K562 (cell line): ENCODE measurements around the gene HOXC10. TPM values are rescaled to one million over a fixed set of nuclear protein-coding genes. Genes with fewer than 3 reads are reported as not detected.

Experiments
- ATAC-seq: fragments of 200-7000 bp; cut with Tn5 transposase; 3 replicates; pipeline ENCODE4 v1.9.1; 2020; ENCODE audit warnings: moderate library complexity
- BruUV-seq: library from RNA; stranded (reverse); fragments of 400-500 nt; replicated peaks from 2 replicates; lab custom pipeline; 2021; lab: Mats Ljungman, UMichigan
- CTCF ChIA-PET: fragments of 300-600 bp; formaldehyde crosslinking; extraction: SDS; loops from one replicate; lab custom pipeline; 2021; ENCODE audit warnings: low intra/inter-chr PET ratio; lab: Yijun Ruan, JAX
- POLR2A ChIA-PET: fragments of 300-600, 350-650 bp; sonication (Branson Sonifier 250); formaldehyde crosslinking; extraction: SDS; loops from one replicate; lab custom pipeline; 2021; ENCODE audit warnings: antibody characterized with exemption, inconsistent platforms; lab: Yijun Ruan, JAX
- DNase-seq, 4 experiments: peaks; one replicate each; pipeline versions ENCODE4 v3.0.0 to v3.0.0-alpha.2; 2011 to 2018; ENCODE audit warnings: low spot score in 3 of 4, mixed read lengths in 3 of 4; ENCODE audit errors: extremely low read depth in 1 of 4
- FAIRE-seq: peaks from 2 replicates; lab custom pipeline; 2011; peaks lifted over from hg19 to GRCh38; lab: Jason Lieb, UNC
- H2AFZ ChIP-seq: 2 replicates; pipeline ENCODE4 v1.6.0; 2011; ENCODE audit warnings: low read depth, low read length, control low read depth, inconsistent platforms
- H3K27ac ChIP-seq: fragments of 200-600 bp; 3 replicates; pipeline ENCODE4 v1.8.0; 2011; ENCODE audit warnings: low read depth, mild to moderate bottlenecking, control low read depth, inconsistent platforms, low read length, moderate library complexity, mixed read lengths; ENCODE audit errors: extremely low read depth
- H3K27me3 ChIP-seq, 2 experiments: fragments of 300-600 bp in 1 of 2; 2 replicates in 1 of 2; 3 replicates in 1 of 2; pipeline versions ENCODE4 v1.6.0 to v1.8.0; 2011; ENCODE audit warnings: inconsistent platforms in 2 of 2, low read length in 2 of 2, mild to moderate bottlenecking in 1 of 2, mixed read lengths in 1 of 2, moderate library complexity in 1 of 2; ENCODE audit not compliant: control insufficient read depth in 2 of 2, insufficient read depth in 2 of 2
- H3K36me3 ChIP-seq: fragments of 300-600 bp; 3 replicates; pipeline ENCODE4 v1.8.0; 2011; ENCODE audit warnings: mild to moderate bottlenecking, low read length, inconsistent platforms; ENCODE audit not compliant: control insufficient read depth, insufficient read depth
- H3K4me1 ChIP-seq, 2 experiments: fragments of 200-600 bp in 1 of 2; replicated peaks in 1 of 2; 2 replicates in 1 of 2; 3 replicates in 1 of 2; pipeline versions ENCODE4 v1.5.1 to v1.8.0; 2011; ENCODE audit warnings: inconsistent platforms in 2 of 2, low read length in 2 of 2, mild to moderate bottlenecking in 1 of 2, mixed read lengths in 1 of 2, moderate library complexity in 1 of 2; ENCODE audit not compliant: control insufficient read depth in 2 of 2, insufficient read depth in 2 of 2
- H3K4me2 ChIP-seq: 2 replicates; pipeline ENCODE4 v1.6.1; 2011; ENCODE audit warnings: low read length, control low read depth, inconsistent platforms, mixed read lengths; ENCODE audit not compliant: insufficient read depth
- H3K4me3 ChIP-seq: fragments of 200-600 bp; sonication (generic), shearing (Covaris generic); 2 replicates; pipeline ENCODE4 v1.5.1; 2016; ENCODE audit warnings: control low read depth, inconsistent platforms
- H3K79me2 ChIP-seq: fragments of 200-600 bp; 3 replicates; pipeline ENCODE4 v1.8.0; 2011; ENCODE audit warnings: low read length, inconsistent platforms; ENCODE audit not compliant: control insufficient read depth, insufficient read depth
- H3K9ac ChIP-seq, 2 experiments: 2 replicates each; pipeline versions ENCODE4 v1.6.0 to v1.6.1; 2011; ENCODE audit warnings: low read depth in 2 of 2, low read length in 2 of 2, control low read depth in 1 of 2, inconsistent platforms in 1 of 2, mild to moderate bottlenecking in 1 of 2, mixed read lengths in 1 of 2; ENCODE audit not compliant: insufficient read depth in 1 of 2
- H3K9me1 ChIP-seq: one replicate; pipeline ENCODE4 v1.6.0; 2011; ENCODE audit warnings: inconsistent platforms, mild to moderate bottlenecking, low read length, moderate library complexity; ENCODE audit not compliant: control insufficient read depth, insufficient read depth
- H3K9me3 ChIP-seq: replicated peaks from 2 replicates; pipeline ENCODE4 v1.5.1; 2011; ENCODE audit warnings: low read depth, low read length, inconsistent platforms; ENCODE audit not compliant: control insufficient read depth, insufficient read depth
- H4K20me1 ChIP-seq: replicated peaks from 2 replicates; pipeline ENCODE4 v1.6.1; 2011; ENCODE audit warnings: low read length, inconsistent platforms, mixed read lengths; ENCODE audit not compliant: control insufficient read depth, insufficient read depth
- CBX3 ChIP-seq, 2 experiments: IDR thresholded peaks; 1 replicate in 1 of 2; 2 replicates in 1 of 2; pipeline ENCODE4 v1.6.1; 2012; ENCODE audit warnings: inconsistent platforms in 2 of 2, low read length in 2 of 2, borderline replicate concordance in 1 of 2, control low read depth in 1 of 2
- FUS ChIP-seq: fragments of 200-400 bp; formaldehyde crosslinking; optimal IDR thresholded peaks from 2 replicates; pipeline ENCODE3; 2017; ENCODE audit warnings: low read depth, low read length
- STAT5B ChIP-seq: fragments of 250-450 bp; sonication (Bioruptor Pico); IDR thresholded peaks from 2 replicates; pipeline ENCODE4 v1.8.0; 2021; ENCODE audit warnings: mild to moderate bottlenecking, inconsistent platforms
- WGBS: fragments of 100-300 bp; shearing (Covaris generic); methylation state at CpG from one replicate; pipeline ENCODE4 v1.1.6; 2016; ENCODE audit warnings: low coverage, mixed read lengths; ENCODE audit not compliant: insufficient coverage; ENCODE audit errors: missing lambda C conversion rate; 5-methylcytosine and 5-hydroxymethylcytosine counted together
- in situ Hi-C: fragments of 300-500 bp; cut with MboI; formaldehyde crosslinking; loops from 4 replicates; pipeline ENCODE4 v1.15.0; 2018; ENCODE audit warnings: inconsistent platforms, mixed read lengths
- intact Hi-C: fragments of 100-400 bp; cut with micrococcal nuclease; formaldehyde crosslinking; loops from 2 replicates; pipeline ENCODE4 v1.14.2; 2022
- polyA plus RNA-seq, 8 experiments: library from polyadenylated mRNA; depleted of rRNA in 4 of 8; stranded (reverse) in 5 of 8; unstranded in 3 of 8; fragments of >200 nt; fragmentation: Nextera tagmentation in 2 of 8; fragmentation: Illumina TruSeq in 1 of 8; extraction: Ambion mirVana in 2 of 8; extraction: Trizol in 1 of 8; gene quantifications; 2 replicates each; pipeline versions ENCODE4 v1.2.1 to v1.2.3, GENCODE V29; 2011 to 2014; ENCODE audit warnings: inconsistent platforms in 1 of 8, missing spikeins in 1 of 8
- total RNA-seq, 7 experiments: library from RNA; depleted of rRNA in 6 of 7; stranded (reverse); fragments of >200 nt in 6 of 7; fragmentation: Illumina TruSeq in 2 of 7; extraction: Trizol in 2 of 7; gene quantifications; 2 replicates each; pipeline versions ENCODE4 v1.2.1 to v1.2.3, GENCODE V29; 2011 to 2021; ENCODE audit warnings: low replicate concordance in 1 of 7
- TF ChIP-seq, protein P1 (sequence below): sonication (generic); formaldehyde crosslinking; IDR thresholded peaks from 2 replicates; pipeline ENCODE4 v1.9.0; 2022; ENCODE audit warnings: mild to moderate bottlenecking, missing genetic modification reagents
- TF ChIP-seq, protein P2 (sequence below): fragments of 250-450 bp; sonication (Bioruptor Pico); IDR thresholded peaks from 2 replicates; pipeline ENCODE4 v1.5.0; 2022; ENCODE audit warnings: mild to moderate bottlenecking
- TF ChIP-seq, protein P3 (sequence below): sonication (generic); formaldehyde crosslinking; IDR thresholded peaks from 2 replicates; pipeline ENCODE4 v1.8.1; 2023; ENCODE audit warnings: mild to moderate bottlenecking, missing genetic modification reagents
- TF ChIP-seq, protein P4 (sequence below): fragments of 250-450 bp; sonication (Bioruptor Pico); IDR thresholded peaks from 2 replicates; pipeline ENCODE4 v1.9.0; 2021; ENCODE audit warnings: mild to moderate bottlenecking

HOXC10 gene
- total and polyA plus RNA-seq, 9 of the 15 experiments (the other 6 are each of a cell fraction or from before 2014, with no cell fraction given): 0.13 to 0.77 (median 0.35) TPM; not detected in 2

DNA sequence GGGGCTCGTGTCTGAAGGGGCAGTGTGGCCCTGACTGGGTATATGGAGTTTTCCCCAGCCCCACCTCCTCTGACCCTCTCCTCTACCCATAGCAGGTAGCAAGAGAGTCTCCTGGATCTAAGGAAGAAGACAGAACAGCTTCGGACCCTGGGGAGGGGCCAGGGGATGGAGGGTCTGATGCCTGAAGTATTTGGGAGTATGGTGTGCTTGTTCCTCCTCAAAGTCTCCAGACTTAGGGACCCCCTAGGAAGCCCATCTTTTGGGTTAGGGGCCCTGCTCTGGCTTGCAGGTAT lies 23.3 kb downstream of the HOXC10 start:
- no peak overlapping the region for H2AFZ ChIP-seq
- CTCF ChIA-PET: interaction anchor here (1.0 kb wide), 1 partner anchor 209 kb away, joined by 3 read pairs; no protein-coding TSS in a partner anchor
- H3K79me2 ChIP-seq: no peaks in the 10 kb centered on the region; the same call in 2 of the 3 replicates
- H3K4me1 ChIP-seq: peaks cover 22 to 38% of the 10 kb centered on the region in 2 experiments
- H3K36me3 ChIP-seq: no peaks in the 10 kb centered on the region
- 52% methylated on average over 2 of the region's 2 CpGs for WGBS
- intact Hi-C loops: no loop called here
- no peak overlapping the region for H3K4me3 ChIP-seq
- ATAC-seq (no peak), FAIRE-seq (no peak), DNase-seq (no peak)
- BruUV-seq: no TSS peak
- no peaks in the 10 kb centered on the region for H3K9me1 ChIP-seq
- no peak overlapping the region for H3K27ac ChIP-seq
- POLR2A ChIA-PET: interaction anchor here (0.6 to 1.5 kb wide), 6 partner anchors 9 to 1823 kb away, joined by 3 to 8 read pairs (median 4); no protein-coding TSS in a partner anchor
- H3K9me3 ChIP-seq: no peaks in the 10 kb centered on the region
- H3K27me3 ChIP-seq: no peaks in the 10 kb centered on the region
- in situ Hi-C loops: no loop called here
- no peak overlapping the region for H3K4me2 ChIP-seq
- no peaks in the 10 kb centered on the region; the same call in 1 of the 2 replicates for H4K20me1 ChIP-seq
- TF ChIP-seq, protein P1, sequence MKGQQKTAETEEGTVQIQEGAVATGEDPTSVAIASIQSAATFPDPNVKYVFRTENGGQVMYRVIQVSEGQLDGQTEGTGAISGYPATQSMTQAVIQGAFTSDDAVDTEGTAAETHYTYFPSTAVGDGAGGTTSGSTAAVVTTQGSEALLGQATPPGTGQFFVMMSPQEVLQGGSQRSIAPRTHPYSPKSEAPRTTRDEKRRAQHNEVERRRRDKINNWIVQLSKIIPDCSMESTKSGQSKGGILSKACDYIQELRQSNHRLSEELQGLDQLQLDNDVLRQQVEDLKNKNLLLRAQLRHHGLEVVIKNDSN (CRISPR knock-in tag): no peak
- TF ChIP-seq STAT5B (CRISPR knock-in tag): no peak
- TF ChIP-seq, protein P2, sequence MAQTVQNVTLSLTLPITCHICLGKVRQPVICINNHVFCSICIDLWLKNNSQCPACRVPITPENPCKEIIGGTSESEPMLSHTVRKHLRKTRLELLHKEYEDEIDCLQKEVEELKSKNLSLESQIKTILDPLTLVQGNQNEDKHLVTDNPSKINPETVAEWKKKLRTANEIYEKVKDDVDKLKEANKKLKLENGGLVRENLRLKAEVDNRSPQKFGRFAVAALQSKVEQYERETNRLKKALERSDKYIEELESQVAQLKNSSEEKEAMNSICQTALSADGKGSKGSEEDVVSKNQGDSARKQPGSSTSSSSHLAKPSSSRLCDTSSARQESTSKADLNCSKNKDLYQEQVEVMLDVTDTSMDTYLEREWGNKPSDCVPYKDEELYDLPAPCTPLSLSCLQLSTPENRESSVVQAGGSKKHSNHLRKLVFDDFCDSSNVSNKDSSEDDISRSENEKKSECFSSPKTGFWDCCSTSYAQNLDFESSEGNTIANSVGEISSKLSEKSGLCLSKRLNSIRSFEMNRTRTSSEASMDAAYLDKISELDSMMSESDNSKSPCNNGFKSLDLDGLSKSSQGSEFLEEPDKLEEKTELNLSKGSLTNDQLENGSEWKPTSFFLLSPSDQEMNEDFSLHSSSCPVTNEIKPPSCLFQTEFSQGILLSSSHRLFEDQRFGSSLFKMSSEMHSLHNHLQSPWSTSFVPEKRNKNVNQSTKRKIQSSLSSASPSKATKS: no peak
- TF ChIP-seq, protein P3, sequence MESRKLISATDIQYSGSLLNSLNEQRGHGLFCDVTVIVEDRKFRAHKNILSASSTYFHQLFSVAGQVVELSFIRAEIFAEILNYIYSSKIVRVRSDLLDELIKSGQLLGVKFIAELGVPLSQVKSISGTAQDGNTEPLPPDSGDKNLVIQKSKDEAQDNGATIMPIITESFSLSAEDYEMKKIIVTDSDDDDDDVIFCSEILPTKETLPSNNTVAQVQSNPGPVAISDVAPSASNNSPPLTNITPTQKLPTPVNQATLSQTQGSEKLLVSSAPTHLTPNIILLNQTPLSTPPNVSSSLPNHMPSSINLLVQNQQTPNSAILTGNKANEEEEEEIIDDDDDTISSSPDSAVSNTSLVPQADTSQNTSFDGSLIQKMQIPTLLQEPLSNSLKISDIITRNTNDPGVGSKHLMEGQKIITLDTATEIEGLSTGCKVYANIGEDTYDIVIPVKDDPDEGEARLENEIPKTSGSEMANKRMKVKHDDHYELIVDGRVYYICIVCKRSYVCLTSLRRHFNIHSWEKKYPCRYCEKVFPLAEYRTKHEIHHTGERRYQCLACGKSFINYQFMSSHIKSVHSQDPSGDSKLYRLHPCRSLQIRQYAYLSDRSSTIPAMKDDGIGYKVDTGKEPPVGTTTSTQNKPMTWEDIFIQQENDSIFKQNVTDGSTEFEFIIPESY (CRISPR knock-in tag): no peak
- no peak for TF ChIP-seq CBX3 (IDR thresholded peaks at IDR 0.05; ENCODE audit: borderline replicate concordance in 1 of 2, low read length in 2 of 2)
- no peak for TF ChIP-seq FUS
- TF ChIP-seq, protein P4, sequence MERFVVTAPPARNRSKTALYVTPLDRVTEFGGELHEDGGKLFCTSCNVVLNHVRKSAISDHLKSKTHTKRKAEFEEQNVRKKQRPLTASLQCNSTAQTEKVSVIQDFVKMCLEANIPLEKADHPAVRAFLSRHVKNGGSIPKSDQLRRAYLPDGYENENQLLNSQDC (CRISPR knock-in tag): no peak
- no peak overlapping the region for H3K9ac ChIP-seq
